Pulmonary artery endothelial cell (primary cell): ENCODE results near the gene SPIN1. TPM values are rescaled to one million over a fixed set of nuclear protein-coding genes. Genes with fewer than 3 reads are reported as not detected.
"Not testable (repeated sequence)": the region's sequence is repeated elsewhere in the genome, so short reads cannot be mapped to it uniquely, and the experiment has no call there.

Experiments used
- DNase-seq: peaks from one replicate; pipeline ENCODE4 v3.0.0-alpha.2; 2011; ENCODE audit warnings: low read depth, low spot score
- total RNA-seq: library from RNA; depleted of rRNA; stranded (reverse); fragments of >200 nt; gene quantifications from 2 replicates; pipeline ENCODE4 v1.2.3, GENCODE V29; 2014

The SPIN1 gene
- total RNA-seq: 48.5 and 55.6 TPM in 2 replicates

DNA sequence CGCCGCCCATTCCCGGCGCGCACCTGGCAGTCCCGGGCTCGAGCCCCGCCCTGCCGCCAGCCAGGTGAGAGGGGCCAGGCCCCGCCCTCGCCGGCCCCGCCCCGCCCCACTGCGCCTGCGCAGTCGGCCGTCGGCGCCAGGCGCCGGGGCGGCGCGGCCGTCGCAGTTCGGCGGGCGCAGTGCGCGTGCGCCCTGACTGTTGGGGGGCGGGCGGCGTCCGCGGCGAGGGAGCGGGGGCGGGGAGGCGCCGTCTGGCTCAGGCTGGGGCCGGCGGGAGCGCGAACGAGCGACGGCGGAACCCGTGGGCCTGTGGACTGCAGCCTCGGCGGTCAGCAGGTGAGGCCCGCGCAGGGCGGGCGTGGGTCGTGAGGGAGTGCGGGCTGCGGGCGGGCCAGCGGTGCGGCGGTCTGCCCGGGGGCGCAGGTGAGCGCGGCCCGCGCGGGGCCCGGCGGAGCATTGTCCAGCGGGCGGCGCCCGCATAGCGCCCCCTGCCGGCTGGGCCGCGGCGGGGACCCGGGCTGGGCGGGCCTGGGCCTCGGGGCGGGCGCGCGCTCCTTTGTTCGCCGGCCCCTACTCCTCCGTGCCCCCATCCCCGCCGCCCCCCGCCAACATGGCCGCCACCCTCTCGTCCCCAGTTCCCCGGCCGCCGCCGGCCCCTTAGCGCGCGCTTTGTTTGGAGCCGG lies at the start of gene SPIN1:
Gene SPIN1 (plus strand): TSS at position 242 of the 683 bp plus-strand sequence. CDS start 38,096 bp downstream, outside the sequence.
- no peak for DNase-seq

DNA sequence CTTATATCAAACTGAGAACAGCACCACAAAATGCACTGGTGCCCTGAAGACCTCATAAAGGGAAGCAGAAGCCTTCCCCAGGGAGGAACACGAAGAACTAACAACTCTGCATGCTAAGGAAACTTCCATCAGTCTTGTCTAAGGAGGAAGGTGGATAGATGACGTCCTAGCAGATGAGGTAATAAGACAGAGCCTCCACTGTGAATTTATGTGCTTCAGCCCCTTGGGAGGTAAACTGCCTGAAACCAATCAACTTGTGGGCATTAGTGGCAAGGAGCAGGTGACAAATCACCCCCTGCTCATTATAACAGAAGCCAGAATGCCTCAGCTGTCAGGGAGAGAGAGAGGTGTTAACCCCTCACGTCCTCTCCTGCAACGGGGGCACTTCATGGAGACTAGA lies 48.9 kb upstream of the SPIN1 start:
- no peak for DNase-seq

DNA sequence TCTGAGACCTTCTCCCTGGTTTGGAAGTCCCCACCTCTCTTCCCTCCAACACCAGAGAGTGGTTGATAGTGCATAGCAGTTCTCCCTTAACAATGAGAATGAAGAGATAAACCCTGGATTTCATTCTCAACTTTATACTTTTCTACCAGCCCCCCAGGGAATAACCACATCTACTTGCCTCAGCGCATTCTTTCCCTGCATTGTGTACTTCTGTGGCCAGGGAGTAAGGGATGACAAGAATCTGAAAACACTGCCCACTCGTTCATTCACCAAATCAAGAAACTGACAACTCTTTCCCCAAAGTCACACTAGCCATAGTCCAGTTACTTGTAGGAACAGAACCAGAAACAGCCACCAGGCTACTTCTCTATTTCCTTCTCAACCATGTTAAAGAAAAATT lies 46.0 kb upstream of the SPIN1 start:
- no peak for DNase-seq

DNA sequence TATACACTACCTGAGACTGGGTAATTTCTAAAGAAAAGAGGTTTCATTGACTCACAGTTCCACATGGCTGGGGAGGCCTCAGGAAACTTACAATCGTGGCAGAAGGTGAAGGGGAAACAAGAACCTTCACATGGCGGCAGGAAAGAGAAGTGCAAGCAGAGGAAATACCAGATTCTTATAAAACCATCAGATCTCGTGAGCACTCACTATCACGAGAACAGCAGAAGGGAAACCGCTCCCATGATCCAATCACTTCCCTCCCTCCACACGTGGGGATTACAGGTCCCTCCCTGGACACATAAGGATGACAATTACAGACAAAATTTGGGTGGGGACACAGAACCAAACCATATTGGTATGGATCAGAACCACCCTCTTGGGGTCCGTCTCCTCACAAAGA lies 44.2 kb upstream of the SPIN1 start:
- no peak for DNase-seq

DNA sequence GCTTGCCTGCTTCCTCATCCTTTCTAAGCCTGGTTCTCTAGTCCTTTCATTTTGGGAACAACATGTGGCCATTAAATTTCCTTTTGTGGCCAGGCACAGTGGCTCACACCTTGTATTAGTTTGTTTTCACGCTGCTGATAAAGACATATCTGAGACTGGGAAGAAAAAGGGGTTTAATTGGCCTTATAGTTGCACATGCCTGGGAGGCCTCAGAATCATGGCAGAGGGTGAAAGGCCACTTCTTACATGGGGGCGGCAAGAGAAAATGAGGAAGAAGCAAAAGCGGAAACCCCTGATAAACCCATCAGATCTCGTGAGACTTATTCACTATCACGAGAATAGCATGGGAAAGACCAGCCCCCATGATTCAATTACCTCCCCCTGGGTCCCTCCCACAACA lies 37.9 kb upstream of the SPIN1 start:
- DNase-seq: not testable (repeated sequence)

DNA sequence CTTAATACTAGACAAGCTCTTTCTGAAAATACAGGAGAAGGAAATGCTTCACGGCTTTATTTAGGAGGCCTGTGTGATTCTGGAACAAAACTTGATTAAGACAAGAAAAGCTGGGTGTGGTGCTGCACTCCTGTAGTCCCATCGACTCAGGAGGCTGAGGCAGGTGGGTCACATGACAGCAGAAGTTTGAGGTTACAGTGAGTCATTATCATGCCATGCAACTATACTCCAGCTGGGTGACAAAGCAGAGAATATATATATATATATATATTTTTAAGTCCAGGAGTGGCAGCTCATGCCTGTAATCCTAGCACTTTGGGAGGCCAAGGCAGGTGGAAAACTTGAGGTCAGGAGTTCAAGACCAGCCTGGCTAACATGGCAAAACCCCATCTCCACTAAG lies 33.1 kb upstream of the SPIN1 start:
- no peak for DNase-seq

DNA sequence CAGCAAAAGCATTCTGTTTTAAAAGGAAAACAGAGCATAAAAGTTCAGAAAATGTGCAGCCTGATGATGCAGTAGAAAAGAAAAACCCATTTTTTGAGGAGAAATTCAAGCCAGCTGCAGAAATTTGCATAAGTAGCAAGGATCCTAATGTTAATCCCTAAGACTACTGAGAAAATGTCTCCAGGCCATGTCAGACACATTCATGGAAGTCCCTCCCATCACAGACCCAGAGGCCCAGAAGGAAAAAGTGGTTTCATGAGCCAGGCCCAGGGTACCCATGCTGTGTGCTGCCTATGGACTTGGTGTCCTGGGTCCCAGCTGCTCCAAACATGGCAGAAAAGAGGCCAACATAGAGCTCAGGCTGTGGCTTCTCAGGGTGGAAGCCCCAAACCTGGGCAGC lies 31.0 kb upstream of the SPIN1 start:
- DNase-seq: not testable (repeated sequence)

DNA sequence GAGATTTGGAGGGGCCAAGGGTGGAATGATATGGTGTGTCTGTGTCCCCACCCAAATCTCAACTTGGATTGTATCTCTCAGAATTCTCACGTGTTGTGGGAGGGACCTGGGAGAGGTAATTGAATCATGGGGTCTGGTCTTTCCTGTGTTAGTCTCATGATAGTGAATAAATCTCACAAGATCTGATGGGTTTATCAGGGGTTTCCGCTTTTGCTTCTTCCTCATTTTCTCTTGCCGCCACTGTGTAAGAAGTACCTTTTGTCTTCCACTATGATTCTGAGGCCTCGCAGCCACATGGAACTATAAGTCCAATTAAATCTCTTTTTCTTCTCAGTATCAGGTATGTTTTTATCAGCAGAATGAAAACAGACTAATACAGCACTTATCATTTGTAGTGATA lies 29.5 kb upstream of the SPIN1 start:
- no peak for DNase-seq

DNA sequence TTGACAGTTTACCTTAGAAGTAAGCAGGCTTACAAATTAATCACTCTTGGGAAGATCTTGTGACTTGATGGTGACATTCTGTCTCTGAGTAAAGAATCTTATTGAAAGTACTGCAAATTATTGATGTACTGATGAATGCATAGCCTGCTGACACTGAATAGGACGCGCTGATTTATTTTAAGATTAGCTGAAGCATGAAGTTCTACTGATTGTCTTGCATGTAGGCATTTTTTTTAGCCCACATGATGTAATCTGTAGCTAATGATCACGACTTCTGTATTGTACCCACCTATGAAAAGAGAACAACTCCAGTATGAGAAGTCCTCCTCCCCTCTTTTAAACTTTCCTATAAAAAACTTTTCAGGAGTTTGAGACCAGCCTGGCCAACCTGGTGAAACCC lies 28.3 kb upstream of the SPIN1 start:
- no peak for DNase-seq

DNA sequence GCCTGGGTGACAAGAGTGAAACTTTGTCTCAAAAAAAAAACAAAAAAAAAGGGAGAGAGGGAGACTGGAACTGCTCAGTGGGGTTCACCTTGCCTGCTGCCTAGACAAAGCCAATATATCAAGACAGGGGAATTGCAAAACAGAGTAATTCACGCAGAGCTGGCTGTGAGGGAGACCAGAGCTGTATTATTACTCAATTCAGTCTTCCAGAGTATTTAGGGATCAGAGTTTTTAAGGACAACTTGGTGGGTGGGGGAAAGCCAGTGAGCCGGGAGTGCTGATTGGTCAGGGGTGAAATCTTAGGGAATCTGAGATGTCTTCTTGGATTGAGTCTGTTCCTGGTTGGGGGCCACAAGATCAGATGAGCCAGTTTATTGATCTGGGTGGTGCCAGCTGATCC lies 25.6 kb upstream of the SPIN1 start:
- DNase-seq: no peak

DNA sequence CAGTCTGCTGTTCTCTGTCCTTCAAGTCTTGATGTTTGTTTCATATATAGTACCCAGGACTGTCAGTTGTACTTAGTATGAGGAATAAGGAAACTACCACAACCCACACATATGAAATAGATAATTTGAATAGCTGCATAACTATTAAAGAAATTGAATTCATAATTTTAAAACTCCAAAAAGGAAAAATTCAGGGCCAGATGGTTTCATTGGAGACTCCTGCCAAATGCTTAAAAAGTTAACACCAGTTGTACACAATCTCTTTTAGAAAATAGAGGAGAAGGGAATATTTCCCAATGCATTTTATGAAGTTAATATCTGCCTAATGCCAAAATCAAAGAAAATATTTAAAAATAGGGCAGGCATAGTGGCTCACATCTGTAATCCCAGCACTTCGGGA lies 24.6 kb upstream of the SPIN1 start:
- no peak for DNase-seq

DNA sequence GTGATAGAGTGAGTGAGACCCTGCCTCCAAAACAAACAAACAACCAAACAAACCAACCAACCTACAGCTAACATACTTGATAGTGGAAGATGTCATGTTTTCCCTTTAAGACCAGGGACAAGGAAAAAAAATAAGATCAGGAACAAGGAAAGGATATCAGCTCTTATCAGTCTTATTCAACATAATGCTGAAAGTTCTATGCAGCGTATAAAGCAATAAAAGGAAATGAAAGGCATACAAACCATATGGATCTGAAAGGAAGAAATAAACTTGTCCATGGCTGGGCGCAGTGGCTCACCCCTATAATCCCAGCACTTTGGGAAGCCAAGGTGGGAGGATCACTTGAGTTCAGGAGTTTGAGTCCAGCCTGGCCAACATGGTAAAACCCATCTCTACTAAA lies 23.5 kb upstream of the SPIN1 start:
- DNase-seq: no peak

DNA sequence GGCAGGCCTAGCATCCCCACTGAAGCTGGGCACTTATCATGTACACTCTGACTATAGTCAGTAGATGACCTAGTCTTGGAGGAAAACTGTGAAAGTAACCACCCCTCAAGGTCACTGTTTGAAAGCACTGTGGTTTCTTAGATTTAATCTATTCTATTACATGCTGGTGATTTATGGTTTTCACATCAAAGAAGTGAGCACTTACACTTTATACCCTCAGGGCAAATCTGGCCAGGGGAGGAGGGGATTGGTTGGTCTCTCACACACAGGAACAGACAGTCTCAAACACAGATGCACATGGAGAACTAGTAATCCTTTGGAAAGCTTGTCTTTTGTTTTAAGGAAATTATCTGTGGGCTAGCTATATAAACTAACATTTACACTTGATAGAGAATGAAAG lies 17.9 kb upstream of the SPIN1 start:
- DNase-seq: no peak

DNA sequence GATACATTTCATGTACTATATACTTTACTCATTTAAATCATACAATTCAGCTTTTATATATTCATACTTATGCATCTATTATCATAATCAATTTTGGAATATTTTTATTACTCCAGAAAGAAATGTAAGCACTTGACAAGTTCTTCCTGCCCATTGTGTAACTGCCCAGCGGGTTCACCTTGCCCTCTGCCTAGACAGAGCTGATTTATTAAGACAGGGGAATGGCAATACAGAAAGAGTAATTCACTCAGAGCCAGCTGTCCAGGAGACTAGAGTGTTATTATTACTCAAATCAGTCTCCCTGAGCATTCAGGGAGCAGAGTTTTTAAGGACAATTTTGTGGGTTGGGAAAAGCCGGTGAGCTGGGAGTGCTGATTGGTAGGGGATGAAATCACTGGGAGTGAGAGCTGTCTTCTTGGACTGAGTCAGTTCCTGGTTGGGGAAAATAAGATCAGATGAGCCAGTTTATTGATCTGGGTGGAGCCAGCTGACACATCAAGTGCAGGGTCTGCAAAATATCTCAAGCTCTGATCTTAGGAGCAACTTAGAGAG lies 16.1 kb upstream of the SPIN1 start:
- DNase-seq: no peak

DNA sequence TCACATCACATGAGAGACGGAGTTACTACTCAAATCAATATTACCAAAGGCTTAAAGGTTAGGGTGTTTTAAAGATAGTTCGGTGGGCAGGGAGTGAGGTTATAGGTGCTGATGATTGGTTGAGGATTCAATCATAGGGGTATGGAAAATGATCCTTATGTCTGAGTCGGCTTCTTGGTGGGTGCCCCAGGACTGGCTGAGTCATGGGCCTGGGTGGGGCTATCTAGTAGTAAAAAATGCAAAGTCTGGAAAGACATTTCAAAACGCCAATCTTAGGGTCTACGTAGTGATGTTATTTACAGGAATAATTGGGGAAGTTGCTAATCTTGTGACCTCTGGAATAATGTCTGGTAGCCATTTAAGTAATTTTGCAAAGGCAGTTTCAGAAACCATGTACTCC lies 15.2 kb upstream of the SPIN1 start:
- no peak for DNase-seq

DNA sequence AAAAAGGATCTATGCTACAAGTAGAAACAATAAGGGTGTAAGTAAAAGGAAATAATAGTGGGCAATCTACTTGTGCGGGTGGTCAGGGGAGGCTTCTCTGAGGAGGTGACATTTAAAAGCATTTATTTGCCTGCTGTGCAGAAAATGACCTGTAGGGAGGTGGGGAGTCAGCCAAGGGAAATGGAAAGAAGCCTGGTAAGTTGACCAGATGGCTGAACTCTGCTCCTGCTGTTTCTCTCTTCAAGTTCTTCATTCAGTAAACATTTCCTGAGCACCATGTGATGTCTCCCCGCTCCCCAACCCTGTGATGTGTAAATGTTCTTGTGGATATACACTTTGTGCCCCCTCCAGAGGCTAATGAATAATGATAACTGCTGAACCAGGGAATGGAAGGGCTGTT lies 9.9 kb upstream of the SPIN1 start:
- no peak for DNase-seq

DNA sequence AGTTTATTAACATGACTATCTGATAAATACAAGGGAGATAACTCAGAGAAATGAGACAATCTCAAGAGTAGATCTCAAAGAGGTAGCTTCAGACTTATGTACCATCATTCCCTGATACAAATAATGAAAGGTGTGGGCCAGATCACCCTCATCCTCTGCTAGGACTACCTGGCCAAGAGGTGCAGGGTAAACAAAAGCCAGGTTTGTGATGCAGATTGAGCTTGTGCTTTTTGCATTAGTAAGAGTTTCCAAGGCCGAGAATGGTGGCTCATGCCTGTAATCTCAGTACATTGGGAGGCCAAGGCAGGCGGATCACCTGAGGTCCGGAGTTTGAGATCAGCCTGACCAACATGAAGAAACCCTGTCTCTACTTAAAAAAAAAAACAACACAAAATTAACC lies 8.9 kb upstream of the SPIN1 start:
- DNase-seq: no peak

DNA sequence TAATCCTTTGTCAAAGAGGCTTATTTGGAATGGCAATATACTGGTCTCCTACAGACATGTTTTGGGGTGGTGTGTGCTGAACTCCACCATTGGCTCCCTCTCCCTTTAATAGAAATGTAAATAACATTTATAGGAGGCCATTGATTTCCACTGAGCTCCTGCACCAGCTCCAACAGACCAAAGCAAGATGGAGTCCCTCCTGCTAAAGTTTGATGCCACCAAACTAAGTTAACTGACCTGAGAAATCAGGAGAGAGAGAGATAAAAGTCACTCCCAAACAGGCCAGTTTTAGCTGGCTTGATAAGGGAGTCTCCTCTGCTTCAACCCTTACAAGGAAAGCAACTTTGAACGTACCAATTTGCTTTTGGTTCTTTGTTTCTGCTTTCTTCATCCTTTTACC lies 8.1 kb upstream of the SPIN1 start:
- no peak for DNase-seq

DNA sequence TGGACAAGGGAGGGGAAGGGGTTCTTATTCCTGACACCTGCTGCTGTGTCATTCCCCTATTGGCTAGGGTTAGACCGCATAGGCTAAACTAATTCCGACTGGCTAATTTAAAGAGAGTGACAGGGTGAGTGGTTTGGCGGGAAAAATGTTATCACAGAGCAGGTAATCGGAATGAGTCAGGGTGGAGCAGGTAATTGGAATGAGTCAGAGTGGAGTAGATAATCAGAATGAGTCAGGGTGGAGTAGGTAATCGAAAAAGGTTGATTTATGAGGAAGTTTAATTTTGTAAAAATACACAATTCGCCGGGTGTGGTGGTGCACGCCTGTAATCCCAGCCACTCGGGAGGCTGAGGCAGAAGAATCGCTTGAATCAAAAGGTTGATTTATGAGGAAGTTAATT lies 6.9 kb upstream of the SPIN1 start:
- DNase-seq: not testable (repeated sequence)

DNA sequence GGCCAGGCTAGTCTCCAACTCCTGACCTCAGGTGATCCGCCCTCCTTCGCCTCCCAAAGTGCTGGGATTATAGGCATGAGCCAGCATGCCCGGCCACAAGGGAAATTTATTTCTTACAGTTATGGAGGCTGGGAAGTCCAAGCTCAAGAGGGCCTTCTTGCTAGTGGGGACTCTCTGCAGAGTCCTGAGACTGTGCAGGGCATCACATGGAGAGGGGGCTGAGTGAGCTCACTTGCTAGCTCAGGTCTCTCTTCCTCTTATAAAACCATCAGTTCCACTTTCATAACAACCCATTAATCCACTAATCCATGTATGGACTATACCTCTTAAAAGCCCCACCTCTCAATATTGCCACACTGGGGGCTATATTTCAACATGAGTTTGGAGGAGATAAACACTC lies 5.1 kb upstream of the SPIN1 start:
- no peak for DNase-seq

DNA sequence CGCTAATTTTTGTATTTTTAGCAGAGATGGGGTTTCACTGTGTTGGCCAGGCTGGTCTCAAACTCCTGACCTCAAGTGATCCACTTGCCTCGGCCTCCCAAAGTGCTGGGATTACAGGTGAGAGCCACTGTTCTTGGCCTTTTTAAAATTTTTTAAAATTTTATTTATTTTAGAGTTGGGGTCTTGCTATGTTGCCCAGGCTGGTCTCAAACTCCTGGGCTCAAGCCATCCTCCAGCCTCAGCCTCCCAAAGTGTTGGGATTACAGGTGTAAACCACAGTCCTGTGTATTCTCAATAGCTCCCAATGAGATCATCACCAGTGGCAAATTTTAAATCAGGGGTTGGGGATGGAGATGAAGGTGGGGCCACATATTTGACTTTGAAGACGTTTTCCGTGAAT lies 2.1 kb upstream of the SPIN1 start:
- DNase-seq: not testable (repeated sequence)

DNA sequence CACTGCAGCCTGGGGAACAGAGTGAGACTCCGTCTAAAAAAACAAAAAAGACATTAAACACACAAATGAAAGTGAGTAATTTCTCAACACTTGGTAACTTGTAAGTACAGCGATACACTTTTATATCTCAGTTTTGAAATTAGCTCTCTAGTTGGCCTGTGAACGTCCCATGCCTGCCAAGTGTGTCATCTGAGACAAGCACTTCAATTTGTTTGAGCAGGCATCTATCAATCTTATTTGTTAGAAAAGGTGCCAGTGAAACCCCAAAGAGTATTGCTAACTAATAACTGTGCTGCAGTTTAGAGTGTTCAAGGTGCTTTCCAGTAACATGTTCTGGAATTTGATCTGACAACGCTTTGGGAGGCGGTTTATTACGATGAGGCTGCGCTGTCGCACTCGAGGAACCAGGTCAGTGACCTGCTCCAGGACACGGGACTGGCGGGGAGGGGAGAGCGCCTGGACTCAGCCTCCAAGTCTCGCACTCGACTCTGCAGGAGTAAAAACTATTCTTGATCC lies 1.1 kb upstream of the SPIN1 start:
- DNase-seq: no peak

DNA sequence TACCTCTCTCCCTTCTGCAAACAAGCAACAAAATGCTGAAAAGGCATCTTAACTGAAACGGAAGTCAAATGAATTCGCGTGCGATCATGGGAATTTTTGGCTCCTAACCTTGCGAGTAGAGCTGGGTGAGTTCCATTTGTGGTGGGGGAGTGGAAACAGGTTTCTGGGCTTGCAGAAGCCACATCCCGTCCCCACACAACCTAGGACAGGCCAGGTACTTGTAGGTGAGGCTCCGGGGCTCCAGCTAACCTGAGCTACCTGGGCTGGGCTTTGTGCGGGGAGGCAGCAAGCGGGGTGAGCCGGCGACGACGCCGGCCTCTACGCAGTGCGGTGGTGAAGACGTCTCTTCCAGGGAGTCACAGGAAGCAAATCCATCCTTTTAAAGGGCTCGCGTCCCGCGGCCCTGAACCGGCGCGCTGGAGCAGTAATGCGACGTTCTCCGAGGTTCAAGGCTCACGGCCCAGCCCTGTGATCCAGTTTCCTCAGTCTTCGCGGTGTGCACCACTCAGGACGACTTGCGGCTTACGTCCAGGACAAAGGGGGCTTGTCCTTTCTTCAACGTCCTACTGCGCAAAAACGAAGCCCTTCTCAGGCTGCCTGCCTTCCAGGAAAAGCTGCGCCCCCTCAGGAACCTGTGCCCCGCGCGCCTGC lies 567 bp upstream of the SPIN1 start:
- DNase-seq: no peak
